Measurements from ENCODE around the gene GSTA4. TPM values are rescaled to one million over a fixed set of nuclear protein-coding genes. Genes with fewer than 3 reads are reported as not detected.

Gene GSTA4
- total RNA-seq, 1 experiment from 2014 or later, result 20.9 TPM

DNA sequence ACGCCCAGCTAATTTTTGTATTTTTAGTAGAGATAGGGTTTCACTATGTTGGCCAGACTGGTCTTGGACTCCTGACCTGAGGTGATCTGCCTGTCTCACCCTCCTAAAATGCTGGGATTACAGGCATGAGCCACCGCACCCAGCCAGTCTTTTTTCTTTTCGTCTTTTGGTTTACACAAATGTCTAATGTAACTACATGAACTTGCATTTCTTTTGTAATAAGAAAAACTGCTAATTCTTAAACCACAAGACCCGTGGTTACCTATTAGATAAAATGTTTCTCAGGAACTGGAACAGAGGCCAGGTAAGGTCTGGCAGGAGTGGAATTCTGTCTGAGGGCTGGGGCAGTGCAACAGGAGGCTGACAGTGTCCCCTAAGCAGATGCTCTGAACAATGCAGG is 52.9 kb downstream of the GSTA4 start:
- ATAC-seq, result no peak
- no peaks in the 10 kb centered on the region for H4K20me1 ChIP-seq (ENCODE audit: low read length)
- no peaks in the 10 kb centered on the region for H3K79me2 ChIP-seq (ENCODE audit: low read length)
- no peak overlapping the region for H3K4me2 ChIP-seq (ENCODE audit: low read length)
- ChIA-PET POLR2A (ENCODE audit: unreplicated experiment) (no interaction called here), CTCF (no interaction called here)
- TF ChIP-seq EZH2 (IDR thresholded peaks at IDR 0.05; ENCODE audit: low read length, unreplicated experiment), result no peak
- TF ChIP-seq, protein P1, sequence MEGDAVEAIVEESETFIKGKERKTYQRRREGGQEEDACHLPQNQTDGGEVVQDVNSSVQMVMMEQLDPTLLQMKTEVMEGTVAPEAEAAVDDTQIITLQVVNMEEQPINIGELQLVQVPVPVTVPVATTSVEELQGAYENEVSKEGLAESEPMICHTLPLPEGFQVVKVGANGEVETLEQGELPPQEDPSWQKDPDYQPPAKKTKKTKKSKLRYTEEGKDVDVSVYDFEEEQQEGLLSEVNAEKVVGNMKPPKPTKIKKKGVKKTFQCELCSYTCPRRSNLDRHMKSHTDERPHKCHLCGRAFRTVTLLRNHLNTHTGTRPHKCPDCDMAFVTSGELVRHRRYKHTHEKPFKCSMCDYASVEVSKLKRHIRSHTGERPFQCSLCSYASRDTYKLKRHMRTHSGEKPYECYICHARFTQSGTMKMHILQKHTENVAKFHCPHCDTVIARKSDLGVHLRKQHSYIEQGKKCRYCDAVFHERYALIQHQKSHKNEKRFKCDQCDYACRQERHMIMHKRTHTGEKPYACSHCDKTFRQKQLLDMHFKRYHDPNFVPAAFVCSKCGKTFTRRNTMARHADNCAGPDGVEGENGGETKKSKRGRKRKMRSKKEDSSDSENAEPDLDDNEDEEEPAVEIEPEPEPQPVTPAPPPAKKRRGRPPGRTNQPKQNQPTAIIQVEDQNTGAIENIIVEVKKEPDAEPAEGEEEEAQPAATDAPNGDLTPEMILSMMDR (conservative IDR thresholded peaks at IDR 0.05; ENCODE audit: low read depth, low read length), result no peak
- TF ChIP-seq EZH2phosphoT487 (IDR thresholded peaks at IDR 0.05; ENCODE audit: borderline replicate concordance, low read length), result no peak
- H3K4me3 ChIP-seq (ENCODE audit: low read length), result no peak overlapping the region
- no TSS peak for BruUV-seq (replicated peaks)
- H3K9me3 ChIP-seq (ENCODE audit: low read length), result no peaks in the 10 kb centered on the region
- H3K4me1 ChIP-seq (ENCODE audit: insufficient read depth, low read length), result no peaks in the 10 kb centered on the region; the same call in 1 of the 2 replicates
- H3F3A ChIP-seq (ENCODE audit: low read length, unreplicated experiment), result no peaks in the 10 kb centered on the region
- H3K27ac ChIP-seq (ENCODE audit: low read length), result no peak overlapping the region
- no peak for DNase-seq
- H3K9me2 ChIP-seq (replicated peaks; ENCODE audit: low read length), result no peaks in the 10 kb centered on the region
- no peak overlapping the region for H3K9ac ChIP-seq (ENCODE audit: low read length)
- H3K36me3 ChIP-seq (ENCODE audit: low read depth, low read length), result no peaks in the 10 kb centered on the region
- H3K27me3 ChIP-seq (ENCODE audit: low read length), result no peaks in the 10 kb centered on the region
- no peak overlapping the region for H2AFZ ChIP-seq (ENCODE audit: low read length)
- intact Hi-C loops (cut with micrococcal nuclease), result no loop called here

DNA sequence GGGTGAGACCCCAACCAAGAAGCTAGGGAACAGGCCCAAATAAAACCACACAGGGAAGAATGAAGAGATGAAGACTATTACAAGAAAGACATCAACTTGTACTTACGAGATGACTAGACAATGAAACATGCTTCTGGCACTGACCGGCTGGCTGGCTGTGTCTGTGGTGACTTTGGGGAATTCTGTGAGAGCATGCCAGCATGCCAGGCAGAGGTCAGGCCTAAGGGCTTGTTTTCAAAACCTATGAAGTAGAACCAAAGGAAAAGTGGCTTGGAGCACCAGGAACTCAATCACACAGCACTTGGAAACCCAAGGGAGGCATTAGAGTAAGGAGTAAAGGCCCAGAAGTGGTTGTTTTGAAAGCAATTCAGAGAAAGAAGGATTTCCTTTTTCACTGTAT is 57.2 kb downstream of the GSTA4 start:
- intact Hi-C loops (cut with micrococcal nuclease), result no loop called here
- H3K36me3 ChIP-seq (ENCODE audit: low read depth, low read length), result no peaks in the 10 kb centered on the region
- no peaks in the 10 kb centered on the region for H3K79me2 ChIP-seq (ENCODE audit: low read length)
- no peaks in the 10 kb centered on the region for H3F3A ChIP-seq (ENCODE audit: low read length, unreplicated experiment)
- ChIA-PET POLR2A (ENCODE audit: unreplicated experiment) (no interaction called here), CTCF (no interaction called here)
- H2AFZ ChIP-seq (ENCODE audit: low read length), result no peak overlapping the region
- no peak overlapping the region for H3K4me3 ChIP-seq (ENCODE audit: low read length)
- DNase-seq (peak; percentile 57), ATAC-seq (peak; percentile 50; the same call in 1 of the 2 replicates)
- BruUV-seq (replicated peaks), result no TSS peak
- no peak overlapping the region; the same call in 1 of the 2 replicates for H3K4me2 ChIP-seq (ENCODE audit: low read length)
- no peaks in the 10 kb centered on the region for H3K9me2 ChIP-seq (replicated peaks; ENCODE audit: low read length)
- H3K27me3 ChIP-seq (ENCODE audit: low read length), result no peaks in the 10 kb centered on the region
- no peak overlapping the region for H3K9ac ChIP-seq (ENCODE audit: low read length)
- H3K4me1 ChIP-seq (ENCODE audit: insufficient read depth, low read length), result no peaks in the 10 kb centered on the region; the same call in 1 of the 2 replicates
- no peaks in the 10 kb centered on the region for H3K9me3 ChIP-seq (ENCODE audit: low read length)
- no peak overlapping the region for H3K27ac ChIP-seq (ENCODE audit: low read length)
- TF ChIP-seq, protein P1 (conservative IDR thresholded peaks at IDR 0.05; ENCODE audit: low read depth, low read length), result no peak
- TF ChIP-seq EZH2 (IDR thresholded peaks at IDR 0.05; ENCODE audit: low read length, unreplicated experiment) (no peak), EZH2phosphoT487 (IDR thresholded peaks at IDR 0.05; ENCODE audit: borderline replicate concordance, low read length) (no peak)
- H4K20me1 ChIP-seq (ENCODE audit: low read length), result no peaks in the 10 kb centered on the region

DNA sequence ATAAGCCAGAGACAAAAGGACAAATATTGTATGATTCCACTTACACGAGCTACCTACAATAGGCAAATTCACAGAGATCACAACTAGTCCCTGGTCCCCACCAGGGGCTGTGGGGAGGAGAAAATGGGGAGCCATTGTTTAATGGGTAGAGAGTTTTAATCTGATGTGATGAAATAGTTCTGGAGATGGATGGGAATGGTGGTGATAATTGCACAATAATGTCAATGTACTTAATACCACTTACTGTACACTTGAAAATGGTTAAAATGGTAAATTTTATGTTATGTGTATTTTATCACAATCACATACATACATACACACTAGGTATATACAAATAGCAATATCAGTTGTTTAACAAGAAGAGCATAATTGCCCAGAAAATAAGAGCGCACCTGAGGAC is 61.3 kb downstream of the GSTA4 start:
- Histone ChIP-seq H3K27me3 (ENCODE audit: low read length) (no peaks in the 10 kb centered on the region), H3K4me3 (ENCODE audit: low read length) (no peak overlapping the region), H3K36me3 (ENCODE audit: low read depth, low read length) (no peaks in the 10 kb centered on the region), H3K4me2 (ENCODE audit: low read length) (no peak overlapping the region), H3K4me1 (ENCODE audit: insufficient read depth, low read length) (peaks cover 19% of the 10 kb centered on the region), H3K9me2 (replicated peaks; ENCODE audit: low read length) (no peaks in the 10 kb centered on the region), H3K9ac (ENCODE audit: low read length) (no peak overlapping the region), H3F3A (ENCODE audit: low read length, unreplicated experiment) (peaks cover 4% of the 10 kb centered on the region), H4K20me1 (ENCODE audit: low read length) (no peaks in the 10 kb centered on the region), H3K79me2 (ENCODE audit: low read length) (no peaks in the 10 kb centered on the region), H3K9me3 (ENCODE audit: low read length) (no peaks in the 10 kb centered on the region), H3K27ac (ENCODE audit: low read length) (no peak overlapping the region), H2AFZ (ENCODE audit: low read length) (no peak overlapping the region)
- ATAC-seq, result no peak
- POLR2A ChIA-PET (ENCODE audit: unreplicated experiment), result no interaction called here
- intact Hi-C loops (cut with micrococcal nuclease), result no loop called here
- CTCF ChIA-PET, result no interaction called here
- DNase-seq, result no peak
- TF ChIP-seq, protein P1 (conservative IDR thresholded peaks at IDR 0.05; ENCODE audit: low read depth, low read length), result no peak
- TF ChIP-seq EZH2 (IDR thresholded peaks at IDR 0.05; ENCODE audit: low read length, unreplicated experiment), result no peak
- no peak for TF ChIP-seq EZH2phosphoT487 (IDR thresholded peaks at IDR 0.05; ENCODE audit: borderline replicate concordance, low read length)
- no TSS peak for BruUV-seq (replicated peaks)
